ENCODE results near the gene AKT2.
"Not testable (repeated sequence)": the region's sequence is repeated elsewhere in the genome, so short reads cannot be mapped to it uniquely, and the experiment has no call there.

The AKT2 gene

DNA sequence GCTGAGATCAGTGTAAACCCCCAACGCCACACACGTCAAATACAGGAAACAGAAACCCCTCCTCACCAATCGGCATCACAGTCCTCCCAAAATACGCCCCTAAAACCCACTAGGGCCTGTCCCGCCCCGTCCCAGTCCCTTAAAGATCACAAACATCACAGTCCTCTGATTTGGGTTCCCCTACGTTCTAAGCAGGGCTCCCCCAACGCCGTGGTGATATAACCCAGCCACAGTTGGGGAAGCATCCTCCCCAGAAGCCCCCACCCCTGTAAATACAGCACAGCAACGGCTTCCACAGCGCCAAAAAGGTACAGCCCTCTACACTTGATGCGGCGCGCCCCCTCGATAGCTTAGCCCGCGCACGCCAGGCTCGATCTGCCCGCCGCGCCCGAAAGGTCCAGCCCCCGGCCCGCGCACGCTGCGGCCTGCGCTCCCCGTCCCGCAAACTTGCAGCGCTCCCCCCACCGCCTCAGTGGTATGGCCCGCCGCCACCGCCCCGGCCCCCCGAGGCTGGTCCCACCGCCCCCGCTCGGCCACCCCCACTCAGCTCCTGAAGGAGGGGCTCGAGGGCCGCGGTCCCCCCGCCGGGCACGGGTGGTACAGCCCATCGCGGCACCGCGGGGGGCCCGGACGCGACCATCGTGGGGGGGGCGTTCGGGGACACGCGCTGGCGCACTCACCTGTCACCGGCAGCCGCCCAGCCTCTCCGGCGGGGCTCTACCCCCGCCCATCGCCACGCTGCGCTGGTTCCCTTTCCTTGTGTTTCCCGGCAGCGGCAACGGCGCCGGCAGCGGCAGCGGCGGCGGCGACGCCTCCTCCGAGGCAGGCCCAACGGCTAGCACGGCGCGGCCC lies at the start of gene AKT2:
TSS of gene AKT2 (minus strand) at position 845 of the 852 bp plus-strand sequence. CDS start 20,078 bp downstream, outside the sequence.
- no peak for DNase-seq

DNA sequence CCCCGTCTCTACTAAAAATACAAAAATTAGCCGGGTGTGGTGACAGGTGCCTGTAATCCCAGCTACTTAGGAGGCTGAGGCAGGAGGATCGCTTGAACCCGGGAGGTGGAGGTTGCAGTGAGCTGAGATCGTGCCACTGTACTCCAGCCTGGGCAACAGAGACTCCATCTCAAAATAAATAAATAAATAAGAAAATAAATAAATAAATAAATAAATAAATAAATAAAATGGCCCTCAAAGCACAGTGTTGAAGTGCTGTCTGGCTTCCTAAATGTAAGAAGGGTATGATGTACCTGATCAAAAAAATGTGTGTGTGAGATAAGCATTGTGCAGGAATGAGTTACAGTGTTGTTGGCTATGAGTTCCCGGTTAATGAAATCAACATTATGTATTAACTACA lies 47.9 kb upstream of the AKT2 start:
- not testable (repeated sequence) for DNase-seq

DNA sequence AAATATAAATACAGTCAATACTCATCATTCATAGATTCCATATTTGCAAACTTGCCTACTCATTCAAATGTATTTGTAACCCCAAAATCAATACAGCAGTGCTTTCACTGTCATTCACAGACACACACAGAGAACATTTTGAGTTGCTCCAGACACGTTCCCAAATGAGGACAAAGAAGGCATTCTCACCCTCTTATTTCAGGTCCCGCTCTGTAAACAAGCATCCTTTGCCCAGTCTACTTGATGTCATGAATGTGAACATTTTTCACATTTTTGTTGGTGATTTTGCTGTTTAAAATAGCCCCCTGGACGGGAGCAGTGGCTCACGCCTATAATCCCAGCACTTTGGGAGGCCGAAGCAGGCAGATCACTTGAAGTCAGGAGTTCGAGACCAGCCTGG lies 47.5 kb upstream of the AKT2 start:
- DNase-seq: no peak

DNA sequence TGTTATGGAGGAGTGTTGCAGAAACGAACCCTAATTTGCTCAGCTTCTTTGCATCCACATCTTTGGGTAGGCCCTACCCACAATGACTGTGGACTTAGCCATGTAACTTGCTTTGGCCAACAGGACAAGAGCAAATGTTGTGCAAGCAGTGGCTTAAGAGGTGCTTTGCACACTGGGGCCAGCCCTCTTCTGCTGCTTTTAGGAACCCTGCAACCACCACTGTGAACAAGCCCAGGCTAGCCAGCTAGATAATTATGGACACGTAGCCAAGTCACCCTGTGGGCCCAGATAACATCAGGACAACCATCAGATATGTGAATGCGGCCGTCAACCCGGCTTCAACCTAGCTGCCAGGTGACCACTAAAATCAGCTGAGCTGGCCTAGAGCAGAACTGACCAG lies 45.9 kb upstream of the AKT2 start:
- DNase-seq: no peak

DNA sequence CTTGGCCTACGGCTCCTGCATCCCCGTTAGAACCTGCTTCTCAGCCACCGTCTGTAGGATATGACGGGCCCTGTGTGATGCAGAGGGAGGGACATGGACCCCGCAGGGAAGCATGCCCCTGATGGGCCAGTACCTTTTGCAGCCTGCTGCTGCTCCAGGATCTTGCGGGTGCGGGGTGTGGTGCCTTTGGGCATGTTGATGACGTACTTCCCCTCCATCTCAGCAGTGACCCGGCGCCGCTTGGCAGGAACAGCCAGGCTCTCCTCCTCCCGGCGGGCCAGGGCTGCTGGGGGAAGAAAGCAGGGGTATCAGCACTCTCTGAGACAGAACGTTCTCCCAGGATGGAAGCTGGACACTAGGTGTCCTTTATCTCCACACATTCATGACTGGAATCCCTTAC lies 41.1 kb upstream of the AKT2 start:
- no peak for DNase-seq

DNA sequence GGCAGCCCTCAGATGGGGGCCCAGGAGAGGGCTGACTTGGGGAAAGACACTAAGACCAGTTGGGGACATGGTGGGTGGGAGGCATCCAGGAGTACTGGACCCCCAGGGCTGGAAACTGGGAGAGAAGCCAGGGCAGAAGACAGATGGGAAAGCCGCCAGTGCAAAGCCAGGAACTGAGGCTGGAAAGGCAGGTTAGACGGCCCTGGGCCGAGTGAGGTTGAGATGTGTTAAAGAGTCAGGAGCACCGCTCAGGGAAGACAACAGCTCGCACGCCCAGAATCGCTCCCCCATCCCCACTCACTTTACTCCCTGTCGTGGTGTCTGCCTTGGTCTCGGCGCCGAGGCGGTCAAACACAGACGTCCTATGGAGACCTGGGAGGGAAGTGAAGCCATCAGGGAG lies 38.6 kb upstream of the AKT2 start:
- no peak for DNase-seq

DNA sequence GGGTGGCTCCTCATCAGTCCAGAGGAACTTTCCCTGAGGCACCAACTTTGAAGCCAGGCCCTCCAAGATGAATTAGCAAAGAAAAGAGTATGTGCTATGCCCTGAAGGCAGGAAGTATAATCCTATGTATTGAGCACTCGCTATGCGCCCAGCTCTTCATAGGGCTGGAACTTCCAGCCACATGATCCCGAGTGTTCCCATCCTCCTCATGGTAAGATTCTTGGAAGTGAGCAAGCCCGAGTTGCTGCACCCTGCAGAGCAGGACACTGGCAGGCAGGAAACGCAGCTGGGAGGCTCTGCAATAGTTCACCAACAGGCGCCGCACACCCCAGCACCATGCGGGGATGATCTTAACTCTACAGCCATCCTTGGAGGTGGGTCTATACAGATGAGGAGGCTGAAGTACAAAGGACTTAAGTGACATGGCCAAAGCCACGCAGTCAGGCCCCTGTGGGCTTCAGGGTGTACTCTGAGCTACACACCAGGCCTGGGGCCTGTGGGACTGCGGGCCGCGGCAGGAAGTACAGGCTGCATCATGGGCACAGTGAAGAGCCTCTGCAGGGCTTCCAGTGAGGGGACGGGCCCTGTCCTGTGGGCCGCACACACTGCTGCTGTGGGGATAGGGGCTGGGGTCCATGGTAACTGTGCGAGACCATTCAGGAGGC lies 37.9 kb upstream of the AKT2 start:
- DNase-seq: no peak

DNA sequence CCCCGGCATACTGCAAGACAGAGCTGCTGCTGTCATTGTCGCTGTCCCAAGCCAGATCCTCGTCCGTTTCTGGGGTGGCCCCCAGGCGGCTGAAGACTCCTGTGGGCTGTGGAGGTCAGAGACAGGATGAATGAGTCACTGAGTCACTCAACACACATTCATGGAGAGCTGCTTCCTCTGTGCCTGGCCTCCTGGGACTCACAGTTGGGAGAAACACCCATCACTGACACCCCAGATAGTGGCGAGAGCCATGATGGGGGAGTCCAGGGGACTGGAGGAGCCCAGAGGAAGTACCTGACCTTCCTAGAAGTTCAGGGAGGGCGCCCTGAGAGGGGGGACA lies 37.1 kb upstream of the AKT2 start:
- DNase-seq: no peak

DNA sequence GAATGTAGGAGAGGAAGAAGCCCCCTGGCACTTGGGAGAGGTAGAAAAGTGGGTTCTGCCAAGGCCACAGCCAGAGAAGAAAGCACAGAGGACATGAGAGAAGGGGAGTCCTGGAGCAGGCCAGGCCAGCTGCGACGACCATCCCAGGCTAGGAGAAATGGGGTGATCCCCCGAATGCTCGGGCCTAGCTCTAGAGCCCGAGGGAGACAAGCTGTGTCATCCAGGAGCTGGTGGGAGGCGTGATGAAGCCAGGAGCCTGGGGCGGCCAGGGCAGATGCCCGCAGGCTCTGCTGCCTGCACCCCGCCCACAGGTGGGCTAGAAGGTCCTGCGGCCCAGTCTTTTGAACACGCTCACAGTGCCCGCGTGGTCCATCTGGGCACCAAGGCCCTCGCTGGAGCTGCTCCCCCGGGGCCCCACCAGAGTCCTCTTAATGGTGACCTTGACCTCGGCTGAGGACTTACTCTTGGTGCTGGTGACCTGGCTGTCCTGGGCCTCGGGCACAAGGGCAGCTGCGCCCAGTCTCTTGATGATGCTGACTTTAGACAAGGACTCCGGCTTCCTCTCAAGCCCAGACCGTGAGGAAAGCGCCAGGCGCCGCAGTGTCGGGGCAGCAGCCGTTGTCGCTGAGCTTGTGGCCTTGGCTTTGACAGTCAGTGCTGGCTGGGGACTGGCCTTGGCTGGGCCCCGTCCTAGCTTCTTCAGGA lies 36.6 kb upstream of the AKT2 start:
- no peak for DNase-seq

DNA sequence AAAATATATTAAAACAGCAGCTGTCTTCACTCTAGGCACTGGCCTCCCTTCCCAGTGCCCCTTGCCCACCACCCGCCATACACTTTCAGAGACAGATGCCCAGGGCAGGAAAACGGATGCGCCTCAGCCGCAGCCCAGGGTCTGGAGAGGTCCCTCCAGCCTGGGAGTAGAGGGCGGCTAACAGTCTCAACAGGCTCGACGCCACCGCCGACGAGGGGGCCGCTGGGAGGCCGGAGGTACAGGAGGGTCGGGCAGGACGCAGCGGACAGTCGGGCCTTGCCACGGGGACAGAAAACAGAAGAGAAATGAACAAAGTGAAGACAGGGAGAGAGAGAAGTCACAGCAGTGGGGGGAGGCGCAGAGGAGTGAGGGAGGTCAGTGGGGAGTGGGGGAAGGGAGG lies 35.9 kb upstream of the AKT2 start:
- DNase-seq: no peak

DNA sequence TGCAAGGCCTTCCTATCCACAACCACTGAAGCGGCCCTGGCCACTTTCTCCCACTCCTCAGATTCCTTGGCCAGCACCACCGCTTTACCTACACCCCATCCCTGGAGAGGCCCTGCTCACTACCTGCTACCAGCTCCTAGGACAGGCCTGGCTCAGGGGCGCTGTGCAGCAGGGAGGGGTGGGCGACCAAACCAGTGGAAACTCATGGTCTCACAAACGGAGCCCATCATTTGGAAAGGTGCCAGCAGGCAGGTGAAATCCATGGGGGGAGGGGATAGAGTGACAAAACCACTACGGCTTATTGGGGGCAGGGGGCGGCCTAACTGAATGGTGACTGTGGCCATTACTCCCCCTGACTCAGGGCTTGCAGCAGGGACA lies 35.4 kb upstream of the AKT2 start:
- no peak for DNase-seq

DNA sequence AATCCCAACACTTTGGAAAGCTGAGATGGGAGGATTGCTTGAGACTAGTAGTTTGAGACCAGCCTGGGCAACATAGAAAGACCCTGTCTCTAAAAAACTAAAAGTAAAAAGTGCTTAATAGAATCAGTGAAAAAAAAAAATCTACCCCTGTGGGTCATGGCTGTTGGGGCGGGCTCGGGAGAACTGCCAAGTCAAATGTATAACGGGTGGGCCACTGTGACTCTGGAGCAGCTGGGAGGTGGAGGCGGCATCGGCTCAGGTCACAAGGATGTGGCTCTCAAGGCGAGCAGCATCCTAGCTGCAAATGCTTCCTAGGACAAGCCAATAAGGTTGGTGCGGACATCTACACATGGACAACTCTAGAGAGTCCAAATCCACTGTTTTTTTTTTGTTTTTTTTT lies 32.2 kb upstream of the AKT2 start:
- DNase-seq: no peak

DNA sequence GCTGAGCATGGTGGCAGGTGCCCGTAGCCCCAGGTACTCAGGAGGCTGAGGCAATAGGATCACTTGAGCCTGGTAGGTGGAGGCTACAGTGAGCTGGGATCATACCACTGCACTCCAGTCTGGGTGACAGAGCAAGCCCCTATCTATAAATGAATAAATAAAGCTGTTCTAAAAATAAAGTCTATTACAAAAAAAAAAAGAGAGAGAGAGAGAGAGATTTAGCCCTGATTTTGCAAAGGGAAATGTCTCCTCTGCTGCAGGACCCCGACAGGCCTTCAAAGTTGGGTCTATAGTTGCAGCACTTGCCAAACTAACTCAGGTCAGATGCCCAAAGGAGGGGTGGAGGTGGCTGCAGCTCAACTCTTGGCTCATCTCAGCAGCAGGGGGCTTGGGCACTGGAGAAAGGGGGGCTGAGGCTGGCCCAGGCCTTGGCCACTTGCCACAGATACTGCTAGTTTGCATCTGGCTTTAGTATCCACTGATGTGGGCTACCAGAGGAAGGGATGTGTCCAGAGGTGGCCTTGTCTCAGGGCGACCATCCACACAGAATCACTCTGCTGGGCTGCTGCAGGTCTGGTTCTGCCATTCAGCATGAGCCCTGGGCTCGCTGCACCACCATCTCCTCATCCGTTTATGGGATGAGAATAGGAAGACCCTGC lies 30.8 kb upstream of the AKT2 start:
- DNase-seq: no peak

DNA sequence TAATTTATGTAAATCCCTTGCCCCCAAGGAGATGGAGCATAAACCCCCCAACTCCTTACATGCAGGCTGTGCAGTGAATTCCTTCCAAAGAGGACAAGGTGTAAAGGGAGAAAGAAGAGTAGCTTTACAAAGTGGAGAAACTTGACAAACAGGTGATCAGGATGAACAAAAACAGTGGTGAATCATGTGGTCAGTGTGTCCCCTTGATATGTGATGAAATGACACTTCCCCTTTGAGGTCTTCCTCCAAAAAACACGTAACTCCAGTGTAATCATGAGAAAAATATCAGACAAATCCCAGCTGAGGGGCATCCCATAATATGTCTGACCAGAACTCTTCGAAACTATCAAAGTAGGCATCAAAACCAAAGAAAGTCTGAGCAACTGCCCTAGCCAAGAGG lies 29.5 kb upstream of the AKT2 start:
- no peak for DNase-seq

DNA sequence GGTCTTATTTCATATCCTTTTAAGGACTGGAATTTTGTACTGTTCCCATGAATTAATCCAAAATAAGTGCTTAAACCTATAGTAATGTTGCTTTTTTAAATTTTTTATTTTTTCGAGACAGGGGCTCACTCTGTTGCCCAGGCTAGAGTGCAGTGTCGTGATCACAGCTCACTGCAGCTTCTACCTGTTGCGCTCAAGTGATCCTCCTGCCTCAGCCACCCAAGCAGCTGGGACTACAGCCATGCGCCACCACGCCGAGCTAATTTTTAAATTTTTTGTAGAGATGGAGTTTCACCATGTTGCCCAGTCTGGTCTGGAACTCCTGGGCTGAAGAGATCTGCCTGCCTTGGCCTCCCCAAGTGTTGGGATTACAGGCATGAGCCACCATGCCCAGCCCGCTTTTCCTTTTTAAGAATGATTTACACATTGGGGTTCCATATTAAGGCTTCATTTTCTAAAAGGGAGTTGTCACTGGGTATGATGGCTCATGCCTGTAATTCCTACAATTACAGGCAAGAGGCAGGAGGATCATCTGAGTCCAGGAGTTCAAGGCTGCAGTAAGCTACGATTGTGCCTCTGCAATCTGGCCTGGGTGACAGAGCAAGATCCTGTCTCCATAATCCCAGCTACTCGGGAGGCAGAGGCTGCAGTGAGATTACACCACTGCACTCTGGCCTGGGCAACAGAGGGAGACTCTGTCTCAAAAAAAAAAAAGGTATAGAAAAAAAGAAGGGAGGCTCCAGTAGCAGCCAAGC lies 28.3 kb upstream of the AKT2 start:
- DNase-seq: no peak

DNA sequence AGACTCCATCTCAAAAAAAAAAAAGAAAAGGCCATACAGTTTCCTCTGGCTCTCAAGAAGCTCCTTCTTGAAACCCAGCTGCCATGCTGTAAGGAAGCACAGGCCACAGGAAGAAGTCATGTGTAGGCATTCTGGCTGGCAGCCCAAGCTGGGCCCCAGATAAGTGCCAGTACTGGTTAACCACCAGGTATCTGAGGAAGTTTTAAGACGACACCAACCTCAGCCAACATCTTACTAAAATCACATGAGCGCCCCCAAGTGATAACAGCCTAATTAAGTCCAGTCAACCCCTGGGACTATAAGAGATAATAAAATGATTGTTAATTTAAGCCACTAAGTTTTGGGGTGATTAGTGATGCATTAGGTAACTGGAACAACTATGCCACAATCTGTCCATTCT lies 27.4 kb upstream of the AKT2 start:
- DNase-seq: no peak

DNA sequence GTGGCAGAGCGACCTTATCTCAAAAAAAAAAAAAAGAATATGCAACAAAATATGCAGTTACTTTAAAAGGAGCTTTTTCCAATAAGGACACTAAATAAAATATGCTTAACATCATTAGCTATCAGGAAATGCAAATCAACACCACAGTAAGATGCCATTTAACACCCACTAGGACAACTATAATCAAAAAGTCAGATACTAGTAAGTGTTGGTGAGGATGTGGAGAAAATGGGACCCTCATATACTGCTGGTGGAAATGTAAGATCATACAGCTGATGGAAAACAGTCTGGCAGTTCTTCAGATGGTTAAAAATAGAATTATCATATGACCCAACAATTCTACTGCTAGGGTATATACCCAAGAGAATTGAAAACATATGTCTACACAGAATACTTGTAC lies 24.5 kb upstream of the AKT2 start:
- DNase-seq: no peak

DNA sequence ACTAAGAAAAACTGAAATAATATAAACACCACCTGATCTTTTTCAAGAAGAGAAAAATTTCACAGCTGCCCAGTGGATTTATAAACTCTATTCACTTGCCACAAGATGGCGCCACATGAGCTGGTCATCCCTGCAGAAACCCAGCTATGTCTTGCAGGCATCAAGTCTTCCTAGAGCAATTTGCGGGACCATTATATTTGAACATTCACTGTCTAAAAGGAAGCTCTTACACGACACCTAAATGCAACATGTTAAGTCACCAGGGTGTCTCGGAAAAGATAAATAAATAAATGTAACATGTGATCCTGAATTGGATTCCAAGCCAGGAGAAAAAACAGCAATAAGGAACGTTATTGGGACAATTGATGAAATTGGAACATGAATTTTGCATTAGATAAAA lies 20.3 kb upstream of the AKT2 start:
- peak; percentile 81 for DNase-seq

DNA sequence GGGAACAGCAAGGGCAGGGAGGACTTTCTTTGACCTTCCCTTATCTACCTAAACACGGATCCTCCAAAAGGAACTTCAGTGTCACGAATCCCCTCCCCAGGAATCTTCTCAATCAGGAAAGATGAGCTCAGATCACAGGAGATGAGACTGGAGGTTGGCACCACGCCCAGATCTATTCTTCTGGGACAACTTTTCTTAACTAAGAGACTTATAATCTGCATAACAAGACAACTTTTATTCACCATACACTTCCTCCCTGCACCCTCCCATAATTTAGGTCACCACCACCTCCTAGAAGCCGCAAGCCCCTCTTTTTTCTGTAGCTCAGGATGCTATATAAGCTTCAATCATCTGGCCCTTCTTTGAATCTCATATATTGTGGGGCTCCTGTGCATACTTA lies 19.2 kb upstream of the AKT2 start:
- DNase-seq: no peak

DNA sequence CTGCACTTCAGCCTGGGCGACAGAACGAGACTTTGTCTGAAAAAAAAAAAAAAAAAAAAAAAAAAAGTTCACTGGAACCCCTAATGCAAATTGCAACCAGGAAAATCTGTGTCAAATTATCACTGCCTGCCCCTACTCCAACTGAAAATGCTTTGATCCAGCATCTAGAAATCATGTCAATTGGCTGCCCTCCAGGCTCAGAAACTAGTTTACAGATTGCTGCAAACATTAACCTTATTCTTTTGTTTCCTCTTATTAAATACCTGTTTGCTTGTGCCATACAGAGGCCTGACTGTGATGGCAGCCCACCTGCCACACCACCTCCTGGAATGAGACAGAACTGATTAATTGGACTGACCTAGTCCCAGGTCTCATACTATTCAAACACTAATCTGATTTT lies 18.6 kb upstream of the AKT2 start:
- DNase-seq: no peak

DNA sequence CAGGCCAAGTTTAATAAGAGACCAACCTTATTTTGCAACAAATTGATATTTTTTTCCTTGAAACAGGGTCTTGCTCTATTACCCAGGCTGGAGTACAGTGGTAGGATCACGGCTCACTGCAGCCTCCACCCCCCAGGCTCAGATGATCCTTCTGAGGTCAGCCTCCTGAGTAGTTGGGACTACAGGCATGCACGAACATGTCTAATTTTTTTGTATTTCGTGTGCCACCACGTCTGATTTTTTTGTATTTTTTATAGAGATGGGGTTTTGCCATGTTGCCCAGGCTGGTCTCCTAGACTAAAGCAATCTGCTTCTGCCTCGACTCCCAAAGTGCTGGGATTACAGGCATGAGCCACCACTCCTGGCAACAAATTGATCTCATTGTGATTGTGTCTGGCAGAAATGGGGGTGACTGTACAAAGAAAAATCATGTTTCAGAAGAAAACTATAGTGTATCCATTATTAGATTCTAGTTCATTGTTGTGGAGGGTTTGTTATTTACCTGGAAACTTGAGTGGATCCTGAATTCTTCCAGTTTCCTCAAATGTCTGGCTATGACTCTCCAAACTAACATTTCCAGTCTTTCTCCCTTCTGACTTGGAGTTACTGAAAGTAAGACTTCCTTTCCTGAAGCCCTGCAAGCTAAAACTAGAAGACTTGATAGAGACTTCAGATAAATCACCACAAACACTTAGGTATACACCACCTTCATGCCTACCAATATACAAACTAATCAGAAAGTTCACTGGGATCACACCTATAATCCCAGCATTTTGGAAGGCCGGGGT lies 17.3 kb upstream of the AKT2 start:
- DNase-seq: no peak

DNA sequence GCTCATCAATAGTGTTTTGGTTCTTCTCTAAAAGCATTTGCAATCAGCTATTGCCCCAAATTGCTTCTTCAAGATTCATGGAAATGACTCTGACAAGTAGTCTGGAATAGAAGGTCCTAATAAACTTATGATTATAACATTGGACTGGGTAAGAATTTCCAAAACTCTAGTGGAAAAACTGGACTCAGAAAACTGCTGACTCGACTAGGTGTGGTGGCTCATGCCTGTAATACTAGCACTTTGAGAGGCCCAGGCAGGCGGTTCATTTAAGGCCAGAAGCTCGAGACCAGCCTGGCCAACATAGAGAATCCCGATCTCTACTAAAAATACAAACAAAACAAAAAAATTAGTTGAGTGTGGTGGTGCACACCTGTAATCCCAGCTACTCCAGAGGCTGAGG lies 15.5 kb upstream of the AKT2 start:
- no peak for DNase-seq

All from CD4-positive, alpha-beta T cell treated with Interleukin-6 for 4 hours (primary cell).